Left ventricle myocardium superior (tissue), 1 donor: Measurements from ENCODE around the gene PHKG1. TPM values are rescaled to one million over a fixed set of nuclear protein-coding genes. Genes with fewer than 3 reads are reported as not detected.
"Not testable (repeated sequence)": the region's sequence is repeated elsewhere in the genome, so short reads cannot be mapped to it uniquely, and the experiment has no call there.

ENCODE experiments used
- ATAC-seq: fragments of 200-7000 bp; cut with Tn5 transposase; one replicate; pipeline ENCODE4 v1.9.1; 2020; ENCODE audit warnings: mild to moderate bottlenecking, moderate library complexity
- DNase-seq: peaks from one replicate; pipeline ENCODE4 v3.0.0-alpha.2; 2020
- intact Hi-C: fragments of 100-400 bp; cut with micrococcal nuclease; formaldehyde crosslinking; loops from one replicate; pipeline ENCODE4 v1.11.0; 2022
- long read RNA-seq: library from polyadenylated mRNA; unstranded; transcript quantifications from one replicate; pipeline ENCODE4 v2.0.0, GENCODE V29; 2021
- total RNA-seq: library from RNA; stranded (reverse); fragmentation: NEBNext Ultra II Directional; extraction: Animal tissue kit (Norgen Biotek cat#: 25700); gene quantifications from one replicate; pipeline ENCODE4 v1.2.1, GENCODE V29; 2021
- donor health status: DM: no; HTN: yes; CAD: no; lungs with severe emphysema.

PHKG1 gene
- 30.4 TPM for total RNA-seq
- long read RNA-seq, transcript PHKG1-201 (10 exons, 1,431 nt): major isoform, 36 of 53 reads
- long read RNA-seq, partial matches to known transcripts: 6 of 53 reads
- long read RNA-seq, other reads (novel, unspliced or antisense): 11 of 53 reads

DNA sequence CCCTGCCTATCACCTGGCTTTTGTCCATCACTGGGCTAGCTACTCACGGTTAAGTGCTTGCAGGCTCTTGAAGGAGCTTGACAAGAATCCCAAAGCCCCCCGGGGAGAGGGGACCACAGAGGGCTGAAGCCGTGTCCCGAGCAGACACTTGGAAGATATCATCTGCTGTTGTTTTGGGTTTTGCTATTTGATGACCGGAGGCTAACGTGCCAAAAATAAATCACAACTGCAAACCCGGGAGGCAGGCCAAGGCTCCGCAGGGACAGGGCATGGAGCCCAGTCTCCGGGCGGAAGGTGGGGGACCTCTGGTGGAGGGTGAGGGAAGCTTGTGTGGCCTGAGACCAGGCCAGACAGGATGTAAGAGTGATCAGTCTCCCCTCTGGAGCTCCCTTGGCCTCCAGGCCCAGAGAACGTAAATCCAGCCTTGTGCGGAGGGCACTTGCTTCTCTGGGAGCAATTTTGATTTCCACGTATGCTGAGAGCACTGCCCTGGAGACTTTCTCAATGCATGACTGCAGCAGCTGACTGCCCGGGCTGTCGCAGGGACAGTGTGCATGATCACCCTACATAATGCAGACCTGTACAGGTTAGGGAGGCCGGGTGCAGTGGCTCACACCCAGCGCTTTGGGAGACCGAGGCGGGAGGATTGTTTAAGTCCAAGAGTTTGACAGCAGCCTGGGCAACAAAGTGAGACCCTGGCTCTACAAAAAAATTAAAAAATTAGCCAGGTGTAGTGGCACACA is at the start of gene PHKG1:
PHKG1 (minus strand) TSS at position 164 of the 743 bp plus-strand sequence. CDS start 4,011 bp downstream, outside the sequence.
- intact Hi-C loops: no loop called here
- ATAC-seq (peak; percentile 89), DNase-seq (peak; percentile 91)

DNA sequence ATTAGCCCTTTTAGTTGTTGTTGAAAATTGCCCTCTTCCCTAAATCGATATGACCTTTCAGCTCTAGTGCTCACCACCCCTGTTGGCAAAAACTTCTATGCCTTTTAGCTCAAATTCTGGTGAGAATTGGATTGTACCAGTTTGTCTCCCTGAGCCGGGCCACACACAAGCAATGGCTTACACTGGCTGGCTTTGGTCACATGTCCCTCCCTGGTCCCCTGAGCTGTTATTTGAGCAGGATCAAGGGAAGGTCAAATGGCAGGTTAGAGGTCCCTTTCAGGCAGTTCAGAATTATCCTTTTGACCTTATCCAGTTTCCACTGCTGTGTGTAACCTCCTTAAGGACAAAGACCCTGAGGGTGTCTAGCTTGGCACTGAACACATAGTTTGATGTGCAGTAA is 38.3 kb upstream of the PHKG1 start:
- intact Hi-C loops: not testable (repeated sequence)
- peak; percentile 63 for ATAC-seq

DNA sequence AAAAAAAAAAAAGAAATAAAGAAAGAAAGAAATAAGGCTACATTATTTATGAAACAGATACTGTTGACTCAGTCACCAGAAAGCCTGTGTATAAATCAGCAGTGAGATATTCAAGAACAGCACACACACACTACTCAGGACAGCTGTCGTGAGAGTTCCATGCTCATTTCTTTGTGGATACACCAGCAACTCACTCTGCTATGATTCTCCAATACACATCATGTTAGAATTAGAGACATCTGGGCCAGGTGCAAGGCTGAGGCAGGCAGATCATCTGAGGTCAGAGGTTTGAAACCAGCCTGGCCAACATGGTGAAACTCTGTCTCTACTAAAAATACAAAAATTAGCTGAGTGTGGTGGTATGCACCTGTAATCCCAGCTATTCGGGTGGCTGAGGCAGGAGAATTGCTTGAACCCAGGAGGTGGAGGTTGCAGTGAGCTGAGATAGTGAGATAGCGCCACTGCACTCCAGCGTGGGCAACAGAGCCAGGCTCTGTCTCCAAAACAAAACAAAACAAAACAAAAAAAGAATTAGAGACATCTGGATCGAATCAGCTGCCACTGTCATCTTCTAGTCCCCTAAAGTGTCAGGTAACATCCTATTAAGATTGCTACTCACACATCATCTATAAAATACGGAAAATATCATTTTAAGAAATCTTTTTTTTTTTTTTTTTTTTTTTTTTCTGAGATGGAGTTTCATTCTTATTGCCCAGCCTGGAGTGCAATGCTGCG is 34.7 kb upstream of the PHKG1 start:
- intact Hi-C loops: no loop called here
- ATAC-seq (no peak), DNase-seq (no peak)

More for the DNA sequence above, 38.3 kb upstream of the PHKG1 start:
- not testable (repeated sequence) for DNase-seq

DNA sequence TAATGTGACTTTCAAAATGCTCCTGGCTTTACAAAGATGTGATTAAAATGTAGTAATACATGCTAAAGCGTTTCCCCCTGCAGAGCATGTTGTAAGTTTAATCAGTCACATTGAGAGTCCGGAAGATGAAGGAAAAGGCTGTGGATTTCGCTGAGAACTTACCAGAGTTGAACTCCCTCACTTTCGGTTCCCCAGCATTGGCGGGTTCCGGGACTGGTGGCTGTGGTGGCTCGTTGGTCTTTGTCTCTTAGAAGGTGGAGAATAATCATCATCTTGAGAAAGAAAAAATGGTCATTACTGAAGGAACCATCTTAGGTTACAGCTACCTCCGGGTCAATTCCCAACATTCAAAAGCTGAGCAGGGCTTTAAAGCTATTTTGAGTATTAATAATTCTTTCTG is 33.1 kb upstream of the PHKG1 start:
- intact Hi-C loops: no loop called here
- DNase-seq (no peak), ATAC-seq (no peak)

DNA sequence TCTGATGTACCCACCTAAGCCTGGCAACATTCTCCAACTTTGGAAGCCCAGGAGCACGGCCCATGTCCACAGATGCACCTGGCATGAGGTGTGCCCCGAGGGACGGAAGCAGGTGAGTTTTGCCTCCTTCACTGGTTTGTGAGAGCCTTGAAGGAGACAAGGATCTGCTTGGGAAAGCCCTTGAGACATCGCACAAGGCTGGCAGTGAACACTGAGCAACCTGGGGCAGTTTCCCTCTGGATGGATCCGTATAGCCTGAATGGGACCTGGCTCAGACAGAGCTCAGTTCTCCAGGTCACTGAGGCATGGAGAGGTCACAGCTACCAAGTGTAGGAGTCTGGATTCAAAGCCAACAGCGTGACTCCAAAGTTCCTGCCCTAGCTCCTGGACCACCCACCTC is 32.2 kb upstream of the PHKG1 start:
- DNase-seq (no peak), ATAC-seq (no peak)
- intact Hi-C loops: no loop called here

DNA sequence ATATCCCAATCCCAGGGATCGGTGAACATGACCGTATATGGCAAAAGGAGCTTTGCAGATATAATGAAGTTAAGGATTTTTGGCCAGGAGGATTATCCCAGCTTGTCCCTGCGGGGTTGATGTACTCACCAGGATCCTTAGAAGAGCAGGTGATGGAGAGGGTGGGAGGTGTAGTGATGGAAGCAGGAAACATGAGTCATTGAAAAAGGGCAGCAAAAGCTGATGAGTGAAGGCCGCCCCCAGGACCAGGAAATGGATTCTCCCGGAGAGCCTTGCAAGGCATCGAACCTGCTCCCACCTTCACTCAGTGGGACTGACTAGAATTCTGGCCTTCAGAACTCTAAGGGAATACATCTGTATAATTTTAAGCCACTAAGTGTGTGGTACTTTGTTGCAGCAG is 28.7 kb upstream of the PHKG1 start:
- DNase-seq (no peak), ATAC-seq (no peak)
- intact Hi-C loops: no loop called here

DNA sequence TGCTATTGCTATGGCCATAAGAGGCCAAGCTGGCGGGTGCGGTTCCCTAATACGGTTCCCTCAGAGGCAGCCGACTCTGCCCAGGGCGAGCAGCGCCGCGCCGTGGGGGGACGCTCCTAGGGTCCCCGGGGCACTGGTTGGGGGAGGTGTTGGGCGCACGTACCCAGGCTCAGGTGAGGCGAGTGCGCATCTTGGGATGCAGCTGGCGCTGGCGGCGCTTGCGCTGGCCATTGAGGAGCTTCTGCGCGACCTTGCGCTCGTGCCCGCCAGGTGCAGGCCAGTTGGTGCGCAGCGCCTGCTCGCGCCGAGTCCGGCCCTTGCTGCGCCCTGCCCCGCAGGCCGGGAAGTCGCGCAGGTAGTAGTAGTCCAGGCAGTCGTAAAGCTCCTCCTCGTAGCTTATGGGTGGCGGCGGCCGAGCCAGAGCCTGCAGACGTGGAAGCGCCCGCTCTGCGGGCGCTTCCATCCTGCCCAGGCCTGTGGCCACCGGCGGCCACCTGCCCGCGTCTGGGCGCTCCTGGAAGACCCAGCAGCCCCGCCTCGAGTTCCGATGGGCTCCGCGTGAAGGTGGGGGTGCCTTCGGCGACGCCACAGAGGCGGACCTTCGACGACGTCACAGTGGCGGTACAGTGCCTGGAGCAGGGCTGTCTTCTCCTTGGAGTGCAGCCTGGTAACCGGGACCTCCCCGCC is 23.2 kb upstream of the PHKG1 start, which contains the start of gene NUPR2:
NUPR2 (minus strand) TSS at position 566 of the 687 bp plus-strand sequence; CDS start at position 463, 103 bp downstream.
- ATAC-seq (no peak), DNase-seq (no peak)
- intact Hi-C loops: no loop called here

DNA sequence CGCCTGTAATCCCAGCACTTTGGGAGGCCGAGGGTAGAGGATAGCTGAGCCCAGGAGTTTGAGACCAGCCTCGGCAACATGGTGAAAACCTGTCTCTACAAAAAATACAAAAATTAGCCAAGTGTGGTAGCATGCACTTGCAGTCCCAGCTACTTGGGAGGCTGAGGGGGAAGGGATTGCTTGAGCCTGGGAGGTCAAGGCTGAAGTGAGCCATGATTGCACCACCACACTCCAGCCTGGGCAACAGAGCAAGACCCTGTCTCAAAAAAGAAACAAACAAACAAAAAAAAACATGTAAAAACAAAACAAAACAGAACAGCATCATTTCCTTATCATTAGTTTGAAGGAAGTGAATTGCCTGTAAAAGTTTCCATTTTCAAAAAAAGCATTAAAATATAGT is 19.5 kb upstream of the PHKG1 start:
- DNase-seq, intact Hi-C loops: not testable (repeated sequence)

DNA sequence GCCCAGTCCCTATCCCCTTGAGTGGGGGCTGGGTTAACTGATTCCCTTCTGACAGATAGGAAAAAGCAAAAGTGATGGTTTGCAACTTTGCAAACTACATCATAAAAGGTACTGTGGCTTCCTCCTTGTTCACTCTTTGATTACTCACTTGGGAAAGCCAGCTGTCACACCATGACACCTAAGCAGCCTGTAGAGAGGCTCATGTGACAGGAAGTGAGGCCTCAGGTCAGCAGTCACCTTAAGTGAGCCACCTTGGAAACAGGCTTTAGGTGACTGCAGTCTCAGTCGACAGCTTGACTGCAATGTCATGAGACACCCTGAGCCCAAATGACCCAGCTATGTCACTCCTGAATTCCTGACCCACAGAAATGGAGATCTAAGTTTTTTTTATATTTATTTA is 17.9 kb upstream of the PHKG1 start:
- DNase-seq: no peak
- intact Hi-C loops: no loop called here
- no peak for ATAC-seq

More for the DNA sequence above, 19.5 kb upstream of the PHKG1 start:
- ATAC-seq: not testable (repeated sequence)

DNA sequence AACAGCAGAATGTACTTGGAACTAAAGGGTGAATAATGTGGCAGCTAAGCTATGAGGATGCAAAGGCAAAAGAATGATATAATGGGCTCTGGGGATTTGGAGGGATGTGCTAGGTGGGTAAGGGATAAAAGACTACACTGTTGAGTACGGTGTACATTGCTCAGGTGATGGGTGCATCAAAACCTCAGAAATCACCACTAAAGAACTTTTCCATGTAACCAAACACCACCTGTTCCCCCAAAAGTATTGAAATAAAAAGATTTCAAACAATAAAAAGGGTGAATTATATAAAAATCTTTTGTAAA is 15.2 kb upstream of the PHKG1 start:
- intact Hi-C loops: no loop called here
- ATAC-seq (no peak), DNase-seq (no peak)

DNA sequence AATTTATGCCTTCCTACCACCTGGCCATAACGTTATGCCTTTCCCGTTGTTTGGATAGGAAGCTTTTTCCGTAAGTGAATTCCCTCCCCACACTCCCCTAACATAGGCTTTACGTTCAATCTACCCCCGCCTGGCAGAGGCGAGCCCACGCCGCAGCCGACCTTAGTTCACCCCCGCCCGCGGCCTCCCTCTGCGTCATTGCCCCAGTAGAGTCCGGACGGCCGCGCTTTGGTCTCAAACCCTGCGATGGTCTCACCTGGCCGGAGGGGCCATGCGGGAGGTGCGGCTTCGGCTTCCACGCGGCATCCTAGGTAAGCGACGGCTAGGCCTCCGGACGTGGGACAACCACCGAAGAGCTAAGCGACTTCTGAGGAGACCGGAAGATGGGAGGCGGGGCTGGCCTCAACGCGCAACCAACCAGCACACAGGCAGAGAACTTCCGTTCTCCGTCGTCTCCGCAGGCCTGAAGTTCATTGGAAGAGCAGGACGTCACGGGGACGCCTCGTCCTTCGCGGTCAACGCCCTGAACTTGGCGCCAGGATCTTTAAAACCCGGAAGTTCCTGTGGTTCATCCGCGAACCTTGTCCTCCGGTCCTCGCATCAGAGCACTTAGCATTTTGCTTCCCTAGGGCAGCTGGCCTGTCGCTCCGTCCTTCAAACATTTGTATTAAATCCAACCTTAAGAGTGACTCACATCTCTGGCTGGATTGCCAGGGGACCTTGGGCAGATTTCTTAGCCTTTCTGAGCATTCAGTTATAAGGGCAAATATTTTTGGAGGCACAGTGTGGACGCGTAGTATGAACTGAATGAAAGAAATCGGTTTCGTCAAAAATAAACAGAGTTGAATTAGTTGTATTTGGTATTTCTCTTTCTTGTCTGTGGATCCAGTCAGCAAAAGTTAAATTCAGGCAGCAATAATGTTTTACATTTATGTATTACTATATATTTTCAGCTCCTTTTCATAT is 13.6 kb upstream of the PHKG1 start, which contains the start of gene CHCHD2:
CHCHD2 (minus strand) TSS at position 369 of the 966 bp plus-strand sequence; CDS start at position 306, 63 bp downstream.
- intact Hi-C loops: no loop called here
- ATAC-seq (peak; percentile 100), DNase-seq (peak; percentile 96)

DNA sequence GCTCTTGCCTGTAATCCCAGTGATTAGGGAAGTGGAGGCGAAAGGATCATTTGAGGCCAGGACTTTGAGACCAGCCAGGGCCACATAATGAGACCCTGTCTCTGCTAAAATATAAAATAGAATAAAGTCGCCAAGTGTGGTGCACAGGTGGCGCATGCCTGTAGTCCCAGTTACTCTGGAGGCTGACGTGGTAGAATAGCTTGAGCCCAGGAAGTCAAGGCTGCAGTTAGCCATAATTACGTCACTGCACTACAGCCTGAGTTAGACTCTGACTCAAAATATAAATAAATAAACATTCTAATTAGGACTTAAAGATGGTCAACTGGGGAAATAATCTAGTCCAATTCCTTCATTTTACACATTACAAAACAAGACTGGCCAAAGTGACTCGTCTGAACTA is 12.8 kb upstream of the PHKG1 start:
- intact Hi-C loops: no loop called here
- ATAC-seq (peak; percentile 42), DNase-seq (no peak)

DNA sequence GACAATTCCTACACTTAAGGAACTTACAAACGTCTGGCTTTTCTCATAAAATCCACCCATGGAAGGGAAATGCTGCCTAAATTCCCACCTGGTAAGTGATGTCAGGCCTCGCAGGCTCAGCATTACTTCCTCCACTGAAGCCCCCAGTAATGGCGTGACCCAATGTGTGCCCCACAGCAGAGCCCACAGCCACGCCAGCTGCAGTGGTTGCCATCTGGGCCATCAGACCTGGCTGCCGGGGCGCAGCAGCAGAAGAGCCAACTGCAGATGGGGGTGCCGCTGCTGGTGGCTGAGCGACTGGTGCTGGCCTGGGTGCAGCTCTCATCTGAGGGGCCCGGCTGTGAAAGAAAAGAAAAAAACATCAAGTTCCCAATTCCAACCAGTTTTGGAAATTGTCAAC is 11.4 kb upstream of the PHKG1 start:
- DNase-seq, ATAC-seq, intact Hi-C loops: not testable (repeated sequence)

DNA sequence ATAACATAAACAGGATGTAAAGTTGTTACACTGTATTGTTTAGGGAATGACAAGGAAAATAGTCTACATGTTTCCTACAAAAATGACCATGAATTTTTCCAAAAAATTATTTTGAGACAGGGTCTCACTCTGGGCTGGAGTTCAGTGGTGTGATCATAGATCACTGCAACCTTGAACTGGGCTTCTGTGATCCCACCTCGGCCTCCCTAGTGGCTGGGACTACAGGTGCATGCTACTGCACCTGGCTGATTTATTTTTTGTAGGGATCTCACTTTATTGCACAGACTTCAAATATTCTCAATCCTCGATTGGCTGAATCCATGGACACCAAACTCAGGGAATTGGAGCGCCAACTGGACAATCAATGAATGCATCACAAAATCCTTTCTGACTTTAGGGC is 6.9 kb upstream of the PHKG1 start:
- no peak for ATAC-seq
- no peak for DNase-seq
- intact Hi-C loops: no loop called here

DNA sequence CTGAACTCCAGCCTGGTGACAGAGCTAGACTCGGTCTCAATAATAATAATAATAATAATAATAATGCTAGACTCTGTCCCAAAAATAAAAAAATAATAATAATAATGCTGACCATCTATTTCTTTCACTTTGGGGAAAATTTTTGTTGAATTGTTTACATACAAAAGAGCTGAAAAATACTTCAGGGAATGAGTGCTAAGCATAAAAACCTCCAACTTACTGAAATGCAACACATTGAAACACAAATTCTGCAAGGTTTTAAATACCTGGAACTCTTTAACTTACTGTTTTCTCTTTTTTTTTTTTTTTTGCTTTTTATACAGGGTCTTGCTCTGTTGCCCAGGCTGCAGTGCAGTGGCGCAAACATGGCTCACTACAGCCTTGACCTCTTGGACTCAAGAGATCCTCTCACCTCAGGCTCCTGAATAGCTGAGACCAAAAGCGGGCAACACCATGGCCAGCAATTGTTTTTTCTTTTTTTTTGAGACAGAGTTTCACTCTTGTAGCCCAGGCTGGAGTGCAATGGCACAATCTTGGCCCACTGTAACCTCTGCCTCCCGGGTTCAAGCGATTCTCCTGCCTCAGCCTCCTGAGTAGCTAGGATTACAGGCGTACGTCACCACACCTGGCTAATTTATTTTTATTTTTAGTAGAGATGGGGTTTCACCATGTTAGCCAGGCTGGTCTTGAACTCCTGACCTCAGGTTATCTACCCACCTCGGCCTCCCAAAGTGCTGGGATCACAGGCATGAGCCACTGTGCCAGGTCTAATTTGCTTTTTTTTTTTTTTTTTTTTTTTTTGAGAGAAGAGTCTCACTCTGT is 5.6 kb upstream of the PHKG1 start:
- ATAC-seq, DNase-seq, intact Hi-C loops: not testable (repeated sequence)

DNA sequence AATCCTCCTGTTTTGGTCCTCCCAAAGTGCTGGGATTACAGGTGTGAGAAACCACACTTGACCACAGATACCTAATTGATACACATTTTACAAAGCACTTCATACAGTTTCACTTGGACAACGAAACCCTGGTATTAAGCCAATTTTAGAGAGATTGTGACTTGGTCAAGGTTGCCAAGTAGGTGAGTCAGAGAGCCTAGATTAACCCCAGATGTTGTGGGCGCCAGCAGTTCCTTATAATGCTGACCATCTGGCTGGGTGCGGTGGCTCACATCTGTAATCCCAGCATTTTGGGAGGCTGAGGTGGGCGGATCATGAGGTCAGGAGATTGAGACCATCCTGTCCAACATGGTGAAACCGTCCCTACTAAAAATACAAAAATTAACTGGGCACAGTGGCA is 4.9 kb upstream of the PHKG1 start:
- intact Hi-C loops: no loop called here
- peak; percentile 60 for ATAC-seq
- peak; percentile 51 for DNase-seq

DNA sequence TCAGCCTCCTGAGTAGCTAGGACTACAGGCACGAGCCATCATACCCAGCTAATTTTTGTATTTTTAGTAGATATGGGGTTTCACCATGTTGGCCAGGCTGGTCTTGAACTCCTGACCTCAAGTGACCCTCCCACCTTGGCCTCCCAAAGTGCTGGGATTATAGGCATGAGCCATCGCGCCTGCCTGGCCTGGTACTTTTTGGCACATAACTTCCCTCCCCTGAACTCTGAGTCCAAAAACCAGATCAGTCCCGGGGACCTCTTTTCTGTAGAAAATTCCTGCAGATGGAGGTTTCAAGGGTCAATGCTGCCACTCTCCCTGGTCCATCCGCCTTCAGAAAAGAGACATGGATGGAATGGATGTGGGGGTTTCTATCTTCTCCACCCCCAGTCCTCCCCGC is 364 bp downstream of the PHKG1 start:
- ATAC-seq: peak; percentile 35
- DNase-seq, intact Hi-C loops: not testable (repeated sequence)

DNA sequence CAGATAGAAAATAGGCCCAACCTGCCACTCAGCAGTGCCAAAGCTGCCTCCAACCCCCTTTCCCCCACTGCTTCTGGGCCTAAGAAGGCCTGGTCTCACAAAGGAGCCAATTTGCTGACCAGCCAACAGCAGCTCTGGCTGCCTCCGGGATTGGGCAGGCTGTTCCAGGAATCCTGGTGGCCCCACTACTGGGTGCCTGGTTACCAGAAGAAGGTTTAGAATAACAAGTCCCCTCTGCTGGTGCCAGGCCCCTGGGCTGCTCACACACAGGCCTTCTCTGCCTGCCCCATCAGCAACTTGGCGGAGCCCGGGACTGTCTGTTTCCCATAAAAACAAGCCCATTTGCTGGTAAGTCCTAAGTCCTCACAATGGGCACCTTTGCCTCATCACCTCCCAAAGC is 1.2 kb downstream of the PHKG1 start:
- intact Hi-C loops: no loop called here
- peak; percentile 93 for ATAC-seq
- DNase-seq: peak; percentile 84
